AG04449 (cell line): Measurements from ENCODE around the gene KDM3A.

Experiments used
- CTCF ChIA-PET: fragments of 350-600 bp; formaldehyde crosslinking; extraction: SDS; loops from one replicate; lab custom pipeline; 2021; ENCODE audit warnings: antibody characterized with exemption; lab: Yijun Ruan, JAX
- POLR2A ChIA-PET: fragments of 400-600, 350-600 bp; formaldehyde crosslinking; extraction: SDS; loops from one replicate; lab custom pipeline; 2020; ENCODE audit warnings: antibody characterized with exemption, inconsistent platforms; lab: Yijun Ruan, JAX
- DNase-seq: peaks from one replicate; pipeline ENCODE4 v3.0.0-alpha.2; 2010; ENCODE audit warnings: low read depth, low spot score
- H3K4me3 ChIP-seq: 2 replicates; pipeline ENCODE4 v1.5.1; 2011; ENCODE audit warnings: low read depth, mild to moderate bottlenecking, control low read depth, low read length
- CTCF ChIP-seq: IDR thresholded peaks from one replicate; pipeline ENCODE4 v1.5.1; 2011; ENCODE audit warnings: mild to moderate bottlenecking, moderate library complexity, low read length, control low read depth, inconsistent platforms; ENCODE audit not compliant: insufficient read depth; ENCODE audit errors: missing control alignments

Gene KDM3A

GRCh38 chr2:86541334-86541733, 100.2 kb downstream of the KDM3A start:
- TF ChIP-seq CTCF: no peak
- ChIA-PET CTCF (no interaction called here), POLR2A (no interaction called here)
- no peak overlapping the region for H3K4me3 ChIP-seq
- no peak for DNase-seq
